EL (cell line): ENCODE results near the gene P2RX1.

Experiments
- DNase-seq: peaks from one replicate; pipeline ENCODE4 v3.0.0-alpha.2; 2016

Gene P2RX1

DNA sequence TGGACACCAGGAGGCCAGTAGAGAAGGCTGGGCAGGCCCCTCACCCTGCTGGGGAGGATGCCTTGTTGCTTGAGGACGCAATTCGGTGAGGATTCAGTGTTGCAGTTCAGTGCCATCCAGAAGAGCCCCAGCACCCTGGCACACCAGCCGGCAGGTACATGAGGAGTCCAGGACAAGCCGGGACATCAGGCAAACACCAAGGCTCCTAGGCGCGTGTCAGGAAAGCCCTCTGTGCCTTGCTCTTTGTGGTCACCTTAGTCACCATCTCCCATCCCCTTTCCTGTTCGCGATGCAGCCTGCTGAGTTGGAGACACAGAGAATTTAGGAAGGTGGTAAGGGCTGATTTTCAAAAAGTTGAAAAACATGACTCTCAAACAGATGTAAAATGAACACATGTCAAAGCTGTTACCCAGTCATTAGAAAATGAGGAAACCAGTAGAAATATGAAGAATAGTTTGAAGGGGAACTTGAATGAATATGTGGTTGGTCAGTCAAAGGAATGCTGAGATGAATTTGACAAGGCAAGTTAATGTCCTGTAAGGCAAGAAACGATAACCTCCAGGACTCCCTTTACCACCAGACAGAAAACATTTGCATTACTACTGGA, 67.9 kb downstream of the P2RX1 start:
- no peak for DNase-seq

DNA sequence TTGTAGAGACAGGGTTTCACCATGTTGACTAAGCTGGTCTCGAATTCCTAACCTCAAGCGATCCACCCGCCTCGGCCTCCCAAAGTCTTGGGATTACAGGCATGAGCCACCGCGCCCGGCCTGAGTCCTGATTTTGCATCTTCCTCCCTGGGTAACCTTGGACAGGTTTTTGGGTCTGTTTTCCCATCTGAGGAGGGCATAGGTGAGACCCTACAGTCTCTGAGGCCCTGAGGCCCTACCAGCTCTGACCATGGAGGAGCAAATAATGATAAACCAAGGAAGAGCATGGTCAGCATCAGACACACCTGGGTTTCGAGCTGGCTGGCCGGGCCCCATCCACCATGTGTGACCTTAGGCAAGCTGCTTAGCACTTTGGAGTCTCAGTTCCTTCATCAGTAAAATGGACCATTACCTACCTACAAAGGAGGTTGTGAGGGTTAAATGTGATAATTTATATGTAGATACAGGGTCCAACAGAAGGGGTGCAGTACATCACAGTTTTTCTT, 69.0 kb downstream of the P2RX1 start:
- DNase-seq = no peak
